ENCODE measurements around the gene ARHGEF19. TPM values are rescaled to one million over a fixed set of nuclear protein-coding genes. Genes with fewer than 3 reads are reported as not detected.

ARHGEF19 gene
- total and polyA plus RNA-seq, 10 of the 15 experiments (the other 5 are each of a cell fraction or from before 2014, with no cell fraction given) = 0.15 to 2.9 (median 0.67) TPM; not detected in 1

DNA sequence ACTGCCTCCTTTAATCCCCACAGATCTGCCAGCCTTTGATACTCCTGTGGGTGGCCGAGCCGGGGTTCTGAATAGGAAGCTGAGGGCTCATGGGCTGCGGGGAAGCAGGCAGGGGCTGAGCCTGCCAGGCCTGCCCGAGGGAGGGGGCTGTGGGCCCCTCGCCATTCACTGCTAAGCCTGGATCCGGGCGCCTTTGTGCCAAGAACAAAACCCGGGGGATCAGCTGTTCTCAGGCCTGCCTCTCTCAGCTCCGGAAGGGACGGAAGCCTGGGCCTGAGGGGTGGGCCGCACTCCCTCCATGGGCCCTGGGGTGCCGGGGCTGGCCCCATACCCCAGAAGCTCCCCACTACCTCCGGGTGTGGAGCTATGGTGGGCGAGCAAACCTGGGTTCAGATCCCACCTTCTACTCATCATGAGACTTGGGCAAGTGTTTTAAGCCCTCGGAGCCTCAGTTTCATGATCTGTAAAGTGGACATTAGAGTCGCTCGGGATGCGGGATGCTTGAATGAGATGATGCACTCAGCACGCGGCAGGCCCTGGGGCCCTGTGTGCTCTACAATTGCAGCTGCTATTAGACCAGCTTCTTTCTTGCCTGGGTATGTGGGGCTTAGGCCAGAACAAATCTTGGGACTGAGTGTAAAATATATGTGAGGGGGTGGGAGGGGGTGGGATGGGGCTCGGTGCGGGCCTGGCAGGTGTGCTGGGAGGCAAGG is 37.4 kb downstream of the ARHGEF19 start:
- Histone ChIP-seq H3K4me1 (ENCODE audit: control insufficient read depth, insufficient read depth, low read length) (no peaks in the 10 kb centered on the region), H3K27me3 (replicated peaks in 1 of 2; ENCODE audit: control insufficient read depth in 2 of 2, insufficient read depth in 2 of 2, low read length in 1 of 2) (no peaks in the 10 kb centered on the region; a peak in 1 of 4 replicates), H3K36me3 (ENCODE audit: control insufficient read depth in 2 of 2, insufficient read depth in 2 of 2, low read length in 1 of 2) (no peaks in the 10 kb centered on the region), H3K9me3 (replicated peaks; ENCODE audit: control insufficient read depth, insufficient read depth, low read length) (no peaks in the 10 kb centered on the region), H3K4me2 (ENCODE audit: control insufficient read depth, insufficient read depth) (no peak overlapping the region), H3K27ac (ENCODE audit: control insufficient read depth, insufficient read depth) (no peak overlapping the region), H3K9ac (ENCODE audit: control insufficient read depth, insufficient read depth, low read length) (no peak overlapping the region), H4K20me1 (ENCODE audit: control insufficient read depth, insufficient read depth) (no peaks in the 10 kb centered on the region), H3K79me2 (ENCODE audit: control insufficient read depth, insufficient read depth, low read length) (no peaks in the 10 kb centered on the region), H3K4me3 (no peak overlapping the region), H2AFZ (ENCODE audit: control insufficient read depth, low read depth, low read length) (no peak overlapping the region)
- FAIRE-seq (no peak), ATAC-seq (no peak), DNase-seq (ENCODE audit: low read depth, low spot score) (no peak)
- BruUV-seq (replicated peaks) = no TSS peak
- intact Hi-C loops (cut with micrococcal nuclease; ENCODE audit: unreplicated experiment) (no loop called here), in situ Hi-C loops (cut with MboI) (no loop called here)
- WGBS (ENCODE audit: insufficient coverage, insufficient replicate concordance, low lambda C conversion rate, missing lambda C conversion rate) = 44% methylated on average over 21 of the region's 22 CpGs
- RAD21 ChIA-PET (ENCODE audit: unreplicated experiment) = interaction anchor here (0.5 kb wide), 1 partner anchor 45 kb away, joined by 3 read pairs; no protein-coding TSS in a partner anchor
- POLR2A ChIA-PET = no interaction called here
- CTCF ChIA-PET = interaction anchor here (0.6 kb wide), 1 partner anchor 66 kb away, joined by 3 read pairs; no protein-coding TSS in a partner anchor
- TF ChIP-seq, protein P1, sequence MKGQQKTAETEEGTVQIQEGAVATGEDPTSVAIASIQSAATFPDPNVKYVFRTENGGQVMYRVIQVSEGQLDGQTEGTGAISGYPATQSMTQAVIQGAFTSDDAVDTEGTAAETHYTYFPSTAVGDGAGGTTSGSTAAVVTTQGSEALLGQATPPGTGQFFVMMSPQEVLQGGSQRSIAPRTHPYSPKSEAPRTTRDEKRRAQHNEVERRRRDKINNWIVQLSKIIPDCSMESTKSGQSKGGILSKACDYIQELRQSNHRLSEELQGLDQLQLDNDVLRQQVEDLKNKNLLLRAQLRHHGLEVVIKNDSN (IDR thresholded peaks at IDR 0.05; ENCODE audit: borderline replicate concordance, extremely low read length, insufficient read depth, low read depth, low read length) = no peak
- no peak for TF ChIP-seq SP1 (IDR thresholded peaks at IDR 0.05; ENCODE audit: low read depth, low read length)
- no peak for TF ChIP-seq HDAC2 (IDR thresholded peaks at IDR 0.05)
- TF ChIP-seq IKZF2 (IDR thresholded peaks at IDR 0.05) = no peak
- no peak for TF ChIP-seq ZSCAN29 (IDR thresholded peaks at IDR 0.05)
- no peak for TF ChIP-seq CREB1 (IDR thresholded peaks at IDR 0.05; ENCODE audit: low read depth)
- SMC1A ChIA-PET (ENCODE audit: uncharacterized antibody, unreplicated experiment) = no interaction called here

Measured in GM12878 (cell line).